Neuronal stem cell (in vitro differentiated cells): ENCODE data around the gene SIK3.

Source experiments
- DNase-seq: peaks from one replicate; pipeline ENCODE4 v3.0.0-alpha.2; 2013; ENCODE audit warnings: low spot score
- H2AFZ ChIP-seq: one replicate; pipeline ENCODE4 v1.6.1; 2013; ENCODE audit warnings: mild to moderate bottlenecking, low read length, inconsistent platforms
- H2AK5ac ChIP-seq: 2 replicates; pipeline ENCODE4 v1.6.1; 2013; ENCODE audit warnings: low read depth, mild to moderate bottlenecking, inconsistent platforms, low read length, moderate library complexity, mixed read lengths
- H2BK120ac ChIP-seq: 2 replicates; pipeline ENCODE4 v1.6.1; 2013; ENCODE audit warnings: low read depth, mild to moderate bottlenecking, inconsistent platforms, low read length, moderate library complexity, mixed read lengths
- H2BK12ac ChIP-seq: one replicate; pipeline ENCODE4 v1.6.1; 2013; ENCODE audit warnings: low read length, inconsistent platforms
- H2BK15ac ChIP-seq: 2 replicates; pipeline ENCODE4 v1.6.1; 2013; ENCODE audit warnings: mild to moderate bottlenecking, low read length, inconsistent platforms, mixed read lengths
- H2BK5ac ChIP-seq: one replicate; pipeline ENCODE4 v1.6.1; 2013; ENCODE audit warnings: inconsistent platforms, mild to moderate bottlenecking, low read length, moderate library complexity
- H3K14ac ChIP-seq: one replicate; pipeline ENCODE4 v1.6.1; 2013; ENCODE audit warnings: low read length, inconsistent platforms
- H3K18ac ChIP-seq: 2 replicates; pipeline ENCODE4 v1.6.1; 2013; ENCODE audit warnings: low read length, inconsistent platforms
- H3K23ac ChIP-seq: 2 replicates; pipeline ENCODE4 v1.6.1; 2013; ENCODE audit warnings: low read depth, mild to moderate bottlenecking, mixed read lengths, low read length, inconsistent platforms; ENCODE audit not compliant: poor library complexity
- H3K27ac ChIP-seq: replicated peaks from 3 replicates; pipeline ENCODE4 v1.5.1; 2013; ENCODE audit warnings: low read length, inconsistent platforms
- H3K27me3 ChIP-seq, 3 experiments: 2 replicates each; pipeline ENCODE4 v1.6.1; 2013; ENCODE audit warnings: low read length in 3 of 3, mild to moderate bottlenecking in 2 of 3, inconsistent platforms in 1 of 3, low read depth in 1 of 3, mixed read lengths in 1 of 3, moderate library complexity in 1 of 3; ENCODE audit not compliant: control insufficient read depth in 3 of 3, insufficient read depth in 3 of 3
- H3K36me3 ChIP-seq, 2 donors: replicated peaks in 1 of 2; 2 replicates each; pipeline ENCODE4 v1.6.1; 2013; ENCODE audit warnings: low read length in 2 of 2; ENCODE audit not compliant: control insufficient read depth in 2 of 2, insufficient read depth in 2 of 2
- H3K4ac ChIP-seq: 2 replicates; pipeline ENCODE4 v1.6.1; 2013; ENCODE audit warnings: inconsistent platforms, mild to moderate bottlenecking, low read length, moderate library complexity
- H3K4me1 ChIP-seq, 2 donors: 1 replicate in 1 of 2; 2 replicates in 1 of 2; pipeline ENCODE4 v1.6.1; 2013; ENCODE audit warnings: low read length in 2 of 2, low read depth in 1 of 2; ENCODE audit not compliant: control insufficient read depth in 2 of 2, insufficient read depth in 1 of 2
- H3K4me2 ChIP-seq: one replicate; pipeline ENCODE4 v1.6.1; 2013; ENCODE audit warnings: mild to moderate bottlenecking, low read length, inconsistent platforms; ENCODE audit not compliant: insufficient read depth, poor library complexity, severe bottlenecking
- H3K4me3 ChIP-seq, 2 donors: 2 replicates each; pipeline ENCODE4 v1.5.1; 2013; ENCODE audit warnings: low read length in 2 of 2, mild to moderate bottlenecking in 2 of 2, inconsistent platforms in 1 of 2, moderate library complexity in 1 of 2
- H3K79me1 ChIP-seq: one replicate; pipeline ENCODE4 v1.6.1; 2013; ENCODE audit warnings: low read depth, mild to moderate bottlenecking, inconsistent platforms, low read length, moderate library complexity
- H3K9ac ChIP-seq: one replicate; pipeline ENCODE4 v1.6.1; 2013; ENCODE audit warnings: mild to moderate bottlenecking, low read depth, low read length, inconsistent platforms; ENCODE audit not compliant: poor library complexity
- H3K9me3 ChIP-seq, 2 donors: replicated peaks in 1 of 2; 2 replicates each; pipeline versions ENCODE3 to v1.6.1; 2013; ENCODE audit warnings: low read length in 2 of 2, mild to moderate bottlenecking in 2 of 2, inconsistent platforms in 1 of 2, low read depth in 1 of 2, mixed read lengths in 1 of 2, moderate library complexity in 1 of 2; ENCODE audit not compliant: control insufficient read depth in 2 of 2, insufficient read depth in 1 of 2
- H4K8ac ChIP-seq: one replicate; pipeline ENCODE4 v1.6.1; 2013; ENCODE audit warnings: low read depth, mild to moderate bottlenecking, inconsistent platforms, low read length, moderate library complexity
- H4K91ac ChIP-seq: one replicate; pipeline ENCODE4 v1.6.1; 2013; ENCODE audit warnings: low read length, low read depth, mild to moderate bottlenecking, inconsistent platforms; ENCODE audit not compliant: poor library complexity
- WGBS, 2 donors: extraction: QIAGEN DNeasy Blood & Tissue Kit; methylation state at CpG; one replicate each; pipeline ENCODE4 v1.1.7; 2013; ENCODE audit warnings: missing lambda C conversion rate in 2 of 2, mixed read lengths in 1 of 2; ENCODE audit not compliant: insufficient read length in 2 of 2, insufficient replicate concordance in 1 of 2; ENCODE audit errors: extremely low coverage in 2 of 2; 5-methylcytosine and 5-hydroxymethylcytosine counted together

The SIK3 gene

GRCh38 chr11:117075186-117075585 is 23.0 kb downstream of the SIK3 start:
- DNase-seq: no peak
- Histone ChIP-seq H3K27me3 (no peaks in the 10 kb centered on the region), H2AFZ (no peak overlapping the region), H2BK15ac (no peak overlapping the region), H4K8ac (no peak overlapping the region), H3K9ac (no peak overlapping the region), H3K23ac (no peak overlapping the region), H3K27ac (no peak overlapping the region), H2BK120ac (no peak overlapping the region), H3K4ac (no peak overlapping the region), H2AK5ac (no peak overlapping the region), H3K4me1 (peaks cover 8 to 13% of the 10 kb centered on the region in 2 donors), H3K79me1 (no peaks in the 10 kb centered on the region), H3K18ac (no peak overlapping the region), H2BK5ac (no peak overlapping the region), H3K14ac (no peak overlapping the region), H3K4me2 (no peak overlapping the region), H3K4me3 (no peak overlapping the region), H3K36me3 (no peaks in the 10 kb centered on the region), H4K91ac (no peak overlapping the region), H3K9me3 (no peaks in the 10 kb centered on the region), H2BK12ac (no peak overlapping the region)
- no CpG with 5 or more reads among the region's 1 CpG for WGBS, 2 donors

- Histone ChIP-seq H3K27ac (no peak overlapping the region), H2AFZ (no peak overlapping the region), H3K4me1 (peaks cover 8 to 13% of the 10 kb centered on the region in 2 donors), H3K23ac (no peak overlapping the region), H2BK15ac (no peak overlapping the region), H3K79me1 (no peaks in the 10 kb centered on the region), H4K91ac (no peak overlapping the region), H3K9me3 (no peaks in the 10 kb centered on the region), H3K4me3 (no peak overlapping the region), H3K36me3 (no peaks in the 10 kb centered on the region), H3K27me3 (no peaks in the 10 kb centered on the region), H3K18ac (no peak overlapping the region), H2BK5ac (no peak overlapping the region), H3K9ac (no peak overlapping the region), H3K14ac (no peak overlapping the region), H4K8ac (no peak overlapping the region), H3K4ac (no peak overlapping the region), H2AK5ac (no peak overlapping the region), H3K4me2 (no peak overlapping the region), H2BK12ac (no peak overlapping the region), H2BK120ac (no peak overlapping the region)
- no peak for DNase-seq
These were observed 24.1 kb downstream of the SIK3 start for GRCh38 chr11:117074119-117074518.

- Histone ChIP-seq H3K27ac (no peak overlapping the region), H4K8ac (no peak overlapping the region), H3K4me1 (peaks cover 8 to 13% of the 10 kb centered on the region in 2 donors), H2BK15ac (no peak overlapping the region), H3K36me3 (no peaks in the 10 kb centered on the region), H3K9ac (no peak overlapping the region), H3K9me3 (no peaks in the 10 kb centered on the region), H3K14ac (no peak overlapping the region), H3K18ac (no peak overlapping the region), H2BK12ac (no peak overlapping the region), H2AFZ (no peak overlapping the region), H3K23ac (no peak overlapping the region), H2BK120ac (no peak overlapping the region), H3K27me3 (no peaks in the 10 kb centered on the region), H3K4me2 (no peak overlapping the region), H3K4me3 (no peak overlapping the region), H3K4ac (no peak overlapping the region), H2AK5ac (no peak overlapping the region), H2BK5ac (no peak overlapping the region), H4K91ac (no peak overlapping the region), H3K79me1 (no peaks in the 10 kb centered on the region)
- no CpG with 5 or more reads among the region's 2 CpGs for WGBS, 2 donors
- no peak for DNase-seq
These were observed 24.7 kb downstream of the SIK3 start for GRCh38 chr11:117073539-117073938.

DNA sequence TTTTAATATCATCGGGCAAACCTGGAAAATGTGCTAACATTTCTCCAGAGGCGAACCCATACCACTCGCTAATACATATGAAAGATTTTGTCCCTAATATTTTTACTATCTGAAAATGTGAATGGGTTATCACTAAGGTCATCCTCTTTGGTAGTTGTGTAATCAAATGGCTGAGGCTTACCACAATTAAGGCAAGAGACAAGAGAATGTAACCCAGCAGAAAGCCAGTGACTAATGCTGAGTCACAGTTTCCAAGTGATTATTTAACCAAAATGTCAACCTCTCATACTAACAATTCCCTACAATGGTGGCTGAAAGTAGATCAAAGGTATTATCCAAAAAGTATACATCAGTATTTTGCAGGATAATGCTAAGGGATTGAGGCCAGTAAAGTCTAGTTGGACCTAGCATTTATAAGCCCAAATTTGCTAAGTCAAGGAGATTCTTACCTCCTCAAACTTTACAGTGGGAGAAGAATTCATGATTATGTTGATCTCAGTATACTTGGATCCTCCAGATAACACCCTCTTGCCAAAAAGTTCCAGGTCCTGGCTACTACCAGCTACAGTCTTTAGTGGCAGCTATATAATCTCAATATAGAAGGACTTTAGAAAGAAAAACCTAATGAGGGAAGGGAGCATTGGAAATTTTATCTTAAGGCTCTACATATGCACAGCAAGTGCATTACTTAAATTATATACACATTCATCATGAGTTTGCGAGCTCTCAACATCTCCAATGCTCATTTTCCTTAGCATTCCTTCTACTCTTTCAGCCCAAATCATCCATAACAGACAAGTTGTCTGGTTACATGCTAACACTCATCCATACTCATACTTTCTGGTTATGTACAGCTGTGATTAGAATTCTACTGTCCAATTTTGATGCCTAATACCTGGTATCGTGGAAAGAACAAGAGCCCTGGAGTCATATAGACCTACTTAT is 25.4 kb downstream of the SIK3 start:
- Histone ChIP-seq H3K9me3 (no peaks in the 10 kb centered on the region), H3K14ac (no peak overlapping the region), H4K8ac (no peak overlapping the region), H3K18ac (no peak overlapping the region), H4K91ac (no peak overlapping the region), H3K4me1 (peaks cover 5 to 13% of the 10 kb centered on the region in 2 donors), H2AFZ (no peak overlapping the region), H2BK15ac (no peak overlapping the region), H3K4me2 (no peak overlapping the region), H3K27me3 (no peaks in the 10 kb centered on the region), H2AK5ac (no peak overlapping the region), H3K36me3 (no peaks in the 10 kb centered on the region), H3K79me1 (no peaks in the 10 kb centered on the region), H2BK12ac (no peak overlapping the region), H3K9ac (no peak overlapping the region), H3K4ac (no peak overlapping the region), H3K27ac (no peak overlapping the region), H2BK120ac (no peak overlapping the region), H3K23ac (no peak overlapping the region), H2BK5ac (no peak overlapping the region), H3K4me3 (no peak overlapping the region)
- WGBS, 2 donors: no CpG with 5 or more reads among the region's 5 CpGs
- DNase-seq: no peak
